Smooth muscle cell (in vitro differentiated cells): Measurements from ENCODE around the gene MARK4. TPM values are rescaled to one million over a fixed set of nuclear protein-coding genes. Genes with fewer than 3 reads are reported as not detected.

Source experiments
- DNase-seq: peaks from one replicate; lab custom pipeline; 2025; ENCODE audit not compliant: unreplicated experiment; lab: John Stamatoyannopoulos, UW
- H2AFZ ChIP-seq: fragments of 200-600 bp; sonication (generic); 2 replicates; pipeline ENCODE4 v1.6.0; 2016; ENCODE audit warnings: antibody characterized with exemption, low read depth, mild to moderate bottlenecking
- H3F3A ChIP-seq: fragments of 200-600 bp; sonication (generic); 2 replicates; pipeline ENCODE4 v1.6.0; 2017; ENCODE audit warnings: antibody characterized with exemption, low read depth
- H3K27ac ChIP-seq: fragments of 200-600 bp; sonication (generic); 2 replicates; pipeline ENCODE4 v1.5.1; 2016; ENCODE audit warnings: low read depth, mild to moderate bottlenecking
- H3K27me3 ChIP-seq: fragments of 200-600 bp; sonication (generic); 2 replicates; pipeline ENCODE4 v1.6.1; 2016; ENCODE audit warnings: low read depth, mild to moderate bottlenecking
- H3K36me3 ChIP-seq: fragments of 200-600 bp; sonication (generic); 2 replicates; pipeline ENCODE4 v1.5.1; 2016; ENCODE audit warnings: low read depth
- H3K4me1 ChIP-seq: fragments of 200-600 bp; sonication (generic); 2 replicates; pipeline ENCODE4 v1.5.1; 2016; ENCODE audit warnings: low read depth
- H3K4me2 ChIP-seq: fragments of 200-600 bp; sonication (generic); 2 replicates; pipeline ENCODE4 v1.6.0; 2016; ENCODE audit warnings: mild to moderate bottlenecking
- H3K4me3 ChIP-seq: fragments of 200-600 bp; sonication (generic); 2 replicates; pipeline ENCODE4 v1.5.1; 2016; ENCODE audit warnings: mild to moderate bottlenecking
- H3K79me2 ChIP-seq: fragments of 200-600 bp; sonication (generic); 2 replicates; pipeline ENCODE4 v1.6.0; 2016; ENCODE audit warnings: low read depth, mild to moderate bottlenecking
- H3K9ac ChIP-seq: fragments of 200-600 bp; sonication (generic); 2 replicates; pipeline ENCODE4 v1.6.0; 2016; ENCODE audit warnings: low read depth
- H3K9me3 ChIP-seq: fragments of 200-600 bp; sonication (generic); replicated peaks from 2 replicates; pipeline ENCODE4 v1.5.1; 2016; ENCODE audit warnings: low read depth
- H4K20me1 ChIP-seq: fragments of 200-600 bp; sonication (generic); 2 replicates; pipeline ENCODE4 v1.6.0; 2016; ENCODE audit warnings: low read depth
- WGBS: methylation state at CpG from one replicate; pipeline ENCODE4 v1.1.7; 2016; ENCODE audit warnings: low lambda C conversion rate; 5-methylcytosine and 5-hydroxymethylcytosine counted together
- polyA plus RNA-seq: library from polyadenylated mRNA; unstranded; fragments of >200 nt; fragmentation: Nextera tagmentation; extraction: Ambion mirVana; gene quantifications from 2 replicates; pipeline ENCODE4 v1.2.1, GENCODE V29; 2016
- total RNA-seq: library from RNA; depleted of rRNA; stranded (reverse); fragments of >200 nt; gene quantifications from 2 replicates; pipeline ENCODE4 v1.2.3, GENCODE V29; 2014
- TF ChIP-seq, protein P1 (sequence below): fragments of 200-600 bp; sonication (generic); IDR thresholded peaks from 2 replicates; pipeline ENCODE4 v1.5.1; 2017; ENCODE audit warnings: borderline replicate concordance, mild to moderate bottlenecking, antibody characterized with exemption; ENCODE audit not compliant: insufficient read depth, poor library complexity, severe bottlenecking

MARK4 gene
- total and polyA plus RNA-seq, 2 experiments from 2014 or later = 15.6 to 23.0 TPM

GRCh38 chr19:45347570-45348366 lies 96.7 kb downstream of the MARK4 start:
- DNase-seq = no peak
- TF ChIP-seq, protein P1, sequence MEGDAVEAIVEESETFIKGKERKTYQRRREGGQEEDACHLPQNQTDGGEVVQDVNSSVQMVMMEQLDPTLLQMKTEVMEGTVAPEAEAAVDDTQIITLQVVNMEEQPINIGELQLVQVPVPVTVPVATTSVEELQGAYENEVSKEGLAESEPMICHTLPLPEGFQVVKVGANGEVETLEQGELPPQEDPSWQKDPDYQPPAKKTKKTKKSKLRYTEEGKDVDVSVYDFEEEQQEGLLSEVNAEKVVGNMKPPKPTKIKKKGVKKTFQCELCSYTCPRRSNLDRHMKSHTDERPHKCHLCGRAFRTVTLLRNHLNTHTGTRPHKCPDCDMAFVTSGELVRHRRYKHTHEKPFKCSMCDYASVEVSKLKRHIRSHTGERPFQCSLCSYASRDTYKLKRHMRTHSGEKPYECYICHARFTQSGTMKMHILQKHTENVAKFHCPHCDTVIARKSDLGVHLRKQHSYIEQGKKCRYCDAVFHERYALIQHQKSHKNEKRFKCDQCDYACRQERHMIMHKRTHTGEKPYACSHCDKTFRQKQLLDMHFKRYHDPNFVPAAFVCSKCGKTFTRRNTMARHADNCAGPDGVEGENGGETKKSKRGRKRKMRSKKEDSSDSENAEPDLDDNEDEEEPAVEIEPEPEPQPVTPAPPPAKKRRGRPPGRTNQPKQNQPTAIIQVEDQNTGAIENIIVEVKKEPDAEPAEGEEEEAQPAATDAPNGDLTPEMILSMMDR = no peak
- no peaks in the 10 kb centered on the region for H3K79me2 ChIP-seq
- no peaks in the 10 kb centered on the region for H3K4me1 ChIP-seq
- no peaks in the 10 kb centered on the region for H3F3A ChIP-seq
- H4K20me1 ChIP-seq = no peaks in the 10 kb centered on the region
- H3K9ac ChIP-seq = no peak overlapping the region
- H3K4me2 ChIP-seq = no peak overlapping the region
- no peaks in the 10 kb centered on the region for H3K36me3 ChIP-seq
- H3K9me3 ChIP-seq = no peaks in the 10 kb centered on the region
- WGBS = 94% methylated on average over 25 of the region's 25 CpGs
- H2AFZ ChIP-seq = no peak overlapping the region
- no peak overlapping the region for H3K27ac ChIP-seq
- H3K4me3 ChIP-seq = no peak overlapping the region
- peaks cover 6% of the 10 kb centered on the region for H3K27me3 ChIP-seq

- no peaks in the 10 kb centered on the region for H4K20me1 ChIP-seq
- H3F3A ChIP-seq = no peaks in the 10 kb centered on the region
- H3K9ac ChIP-seq = no peak overlapping the region
- H3K9me3 ChIP-seq = no peaks in the 10 kb centered on the region
- TF ChIP-seq, protein P1 = no peak
- H3K27ac ChIP-seq = no peak overlapping the region
- no peaks in the 10 kb centered on the region for H3K4me1 ChIP-seq
- H3K27me3 ChIP-seq = peaks cover 6% of the 10 kb centered on the region
- no peaks in the 10 kb centered on the region for H3K79me2 ChIP-seq
- 93% methylated on average over 17 of the region's 23 CpGs for WGBS
- H3K4me2 ChIP-seq = no peak overlapping the region
- DNase-seq = no peak
- no peaks in the 10 kb centered on the region for H3K36me3 ChIP-seq
- H2AFZ ChIP-seq = no peak overlapping the region
- H3K4me3 ChIP-seq = no peak overlapping the region
These were observed 97.5 kb downstream of the MARK4 start for GRCh38 chr19:45348367-45349125.

DNA sequence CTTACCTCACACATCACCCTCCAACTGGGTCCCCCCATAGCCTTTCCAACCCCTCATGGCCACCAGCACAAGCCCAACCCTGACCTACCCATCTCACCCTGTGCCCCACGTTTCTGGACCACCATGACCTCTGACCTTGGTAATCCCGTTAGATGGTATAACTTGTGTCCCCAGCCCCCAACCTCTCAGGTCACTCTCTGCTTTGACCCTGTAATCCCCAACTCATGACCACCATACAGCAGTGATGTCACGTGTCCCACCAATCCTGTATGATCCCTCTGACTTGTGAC lies 98.0 kb downstream of the MARK4 start:
- no peaks in the 10 kb centered on the region for H3F3A ChIP-seq
- no peak for DNase-seq
- H3K9ac ChIP-seq = no peak overlapping the region
- H3K36me3 ChIP-seq = no peaks in the 10 kb centered on the region
- H3K9me3 ChIP-seq = no peaks in the 10 kb centered on the region
- no peaks in the 10 kb centered on the region for H4K20me1 ChIP-seq
- H3K27ac ChIP-seq = no peak overlapping the region
- H3K79me2 ChIP-seq = no peaks in the 10 kb centered on the region
- H2AFZ ChIP-seq = no peak overlapping the region
- no peak overlapping the region for H3K4me3 ChIP-seq
- H3K4me2 ChIP-seq = no peak overlapping the region
- WGBS = 78% methylated on average over 3 of the region's 3 CpGs
- TF ChIP-seq, protein P1 = no peak
- H3K4me1 ChIP-seq = no peaks in the 10 kb centered on the region
- H3K27me3 ChIP-seq = peaks cover 6% of the 10 kb centered on the region
